HG02943 (cell line): ENCODE results near the gene IMPA2.

Experiments
- ATAC-seq: cut with Tn5 transposase; IDR thresholded peaks from one replicate; pipeline ENCODE4 v1.9.1; 2021; ENCODE audit warnings: mild to moderate bottlenecking, low read depth, moderate library complexity; ENCODE audit not compliant: unreplicated experiment

The IMPA2 gene

GRCh38 chr18:11987527-11987926 lies 6.2 kb downstream of the IMPA2 start:
- ATAC-seq = no peak

- ATAC-seq = no peak
These were observed 7.9 kb downstream of the IMPA2 start for GRCh38 chr18:11989174-11989573.

GRCh38 chr18:11989966-11990380 lies 8.7 kb downstream of the IMPA2 start:
- no peak for ATAC-seq

GRCh38 chr18:11990539-11990938 lies 9.2 kb downstream of the IMPA2 start:
- ATAC-seq = no peak

- no peak for ATAC-seq
These were observed 9.9 kb downstream of the IMPA2 start for GRCh38 chr18:11991021-11991795.

GRCh38 chr18:11992096-11992790 lies 10.9 kb downstream of the IMPA2 start:
- no peak for ATAC-seq

GRCh38 chr18:11993264-11993916 lies 12.1 kb downstream of the IMPA2 start:
- no peak for ATAC-seq

GRCh38 chr18:11994336-11994702 lies 13.0 kb downstream of the IMPA2 start:
- ATAC-seq = no peak

- peak; percentile 21 for ATAC-seq
These were observed 13.6 kb downstream of the IMPA2 start for GRCh38 chr18:11994703-11995444.

GRCh38 chr18:11995445-11996189 lies 14.3 kb downstream of the IMPA2 start:
- ATAC-seq = peak; percentile 76

GRCh38 chr18:11996190-11996754 lies 15.0 kb downstream of the IMPA2 start:
- no peak for ATAC-seq

- ATAC-seq = no peak
These were observed 15.6 kb downstream of the IMPA2 start for GRCh38 chr18:11996907-11997306.

GRCh38 chr18:11997466-11997865 lies 16.2 kb downstream of the IMPA2 start:
- no peak for ATAC-seq

GRCh38 chr18:11998193-11998592 lies 16.9 kb downstream of the IMPA2 start:
- no peak for ATAC-seq

GRCh38 chr18:11999429-11999828 lies 18.1 kb downstream of the IMPA2 start:
- no peak for ATAC-seq

GRCh38 chr18:12000072-12000659 lies 18.9 kb downstream of the IMPA2 start:
- no peak for ATAC-seq

- no peak for ATAC-seq
These were observed 20.1 kb downstream of the IMPA2 start for GRCh38 chr18:12001421-12001820.

- ATAC-seq = no peak
These were observed 22.6 kb downstream of the IMPA2 start for GRCh38 chr18:12003894-12004293.
